ENCODE measurements around the gene MCM8.

Gene MCM8

GRCh38 chr20:5928836-5929715 is 21.4 kb upstream of the MCM8 start:
- DNase-seq (ENCODE audit: low spot score), result no peak
- in situ Hi-C loops (cut with MboI; ENCODE audit: low pct_unique_long_range_greater_than_20kb, low sequenced_read_pairs, unreplicated experiment), result loop anchor here (25.0 kb wide), 1 partner anchor 392 kb away; no protein-coding TSS in a partner anchor
- TF ChIP-seq CTCF (IDR thresholded peaks at IDR 0.05; ENCODE audit: extremely low read depth, insufficient read depth, missing control alignments), result no peak

GRCh38 chr20:5931411-5931810 is 19.0 kb upstream of the MCM8 start:
- in situ Hi-C loops (cut with MboI; ENCODE audit: low pct_unique_long_range_greater_than_20kb, low sequenced_read_pairs, unreplicated experiment), result loop anchor here (25.0 kb wide), 1 partner anchor 394 kb away; no protein-coding TSS in a partner anchor
- TF ChIP-seq CTCF (IDR thresholded peaks at IDR 0.05; ENCODE audit: extremely low read depth, insufficient read depth, missing control alignments), result no peak
- DNase-seq (ENCODE audit: low spot score), result no peak

GRCh38 chr20:5932796-5933195 is 17.7 kb upstream of the MCM8 start:
- no peak for DNase-seq (ENCODE audit: low spot score)

GRCh38 chr20:5933802-5934436 is 16.5 kb upstream of the MCM8 start:
- DNase-seq (ENCODE audit: low spot score), result peak; percentile 48
- peak; percentile 51 for TF ChIP-seq CTCF (IDR thresholded peaks at IDR 0.05; ENCODE audit: extremely low read depth, insufficient read depth, missing control alignments)
- in situ Hi-C loops (cut with MboI; ENCODE audit: low pct_unique_long_range_greater_than_20kb, low sequenced_read_pairs, unreplicated experiment), result loop anchor here (25.0 kb wide), 1 partner anchor 397 kb away; no protein-coding TSS in a partner anchor

More at GRCh38 chr20:5932796-5933195, 17.7 kb upstream of the MCM8 start:
- TF ChIP-seq CTCF (IDR thresholded peaks at IDR 0.05; ENCODE audit: extremely low read depth, insufficient read depth, missing control alignments), result no peak
- in situ Hi-C loops (cut with MboI; ENCODE audit: low pct_unique_long_range_greater_than_20kb, low sequenced_read_pairs, unreplicated experiment), result loop anchor here (25.0 kb wide), 1 partner anchor 395 kb away; no protein-coding TSS in a partner anchor

- in situ Hi-C loops (cut with MboI; ENCODE audit: low pct_unique_long_range_greater_than_20kb, low sequenced_read_pairs, unreplicated experiment), result loop anchor here (25.0 kb wide), 1 partner anchor 398 kb away; no protein-coding TSS in a partner anchor
- DNase-seq (ENCODE audit: low spot score), result no peak
- TF ChIP-seq CTCF (IDR thresholded peaks at IDR 0.05; ENCODE audit: extremely low read depth, insufficient read depth, missing control alignments), result no peak
Observed at GRCh38 chr20:5935384-5935783, 15.1 kb upstream of the MCM8 start.

GRCh38 chr20:5936238-5936637 is 14.2 kb upstream of the MCM8 start:
- no peak for DNase-seq (ENCODE audit: low spot score)
- TF ChIP-seq CTCF (IDR thresholded peaks at IDR 0.05; ENCODE audit: extremely low read depth, insufficient read depth, missing control alignments), result no peak
- in situ Hi-C loops (cut with MboI; ENCODE audit: low pct_unique_long_range_greater_than_20kb, low sequenced_read_pairs, unreplicated experiment), result loop anchor here (25.0 kb wide), 1 partner anchor 399 kb away; no protein-coding TSS in a partner anchor
